ENCODE results near the gene HYCC2.
A peak's percentile ranks its signal among the peaks of the same experiment; 100 is the strongest.
"Not testable (repeated sequence)": the region's sequence is repeated elsewhere in the genome, so short reads cannot be mapped to it uniquely, and the experiment has no call there.

Gene HYCC2

DNA sequence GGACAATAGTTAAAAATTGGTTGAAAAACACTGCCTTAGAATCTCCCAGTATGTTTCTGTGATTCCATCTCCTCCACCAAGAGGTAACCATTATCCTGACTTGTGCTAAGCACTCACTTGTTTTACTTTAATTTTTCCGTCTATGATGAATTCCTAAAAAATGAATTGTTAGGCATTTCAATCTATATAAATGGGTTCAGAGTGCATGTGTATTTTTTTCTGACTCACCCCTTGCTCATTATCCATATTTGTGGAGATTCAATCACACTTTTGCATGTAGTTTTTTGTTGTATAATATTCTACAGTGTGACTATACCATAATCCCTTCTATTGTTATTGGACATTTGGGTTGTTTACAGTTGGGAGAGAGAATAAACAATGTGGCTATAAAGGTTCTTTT is 1.6 kb upstream of the HYCC2 start:
- no peak for DNase-seq (ENCODE audit: insufficient read length, low spot score)

GRCh38 chr2:201072201-201072530 is 695 bp upstream of the HYCC2 start:
- no peak for DNase-seq (ENCODE audit: insufficient read length, low spot score)
- FAIRE-seq, result no peak

More for the DNA sequence above, 1.6 kb upstream of the HYCC2 start:
- FAIRE-seq, result no peak

- no peak for DNase-seq (ENCODE audit: insufficient read length, low spot score)
Observed at GRCh38 chr2:201070948-201071478, 458 bp downstream of the HYCC2 start.

GRCh38 chr2:201064797-201065329 is 6.6 kb downstream of the HYCC2 start:
- FAIRE-seq (peak; percentile 55), DNase-seq (ENCODE audit: insufficient read length, low spot score) (no peak)

More at GRCh38 chr2:201070948-201071478, 458 bp downstream of the HYCC2 start:
- peak; percentile 78 for FAIRE-seq

- FAIRE-seq; DNase-seq (ENCODE audit: insufficient read length, low spot score): not testable (repeated sequence)
Observed at GRCh38 chr2:201063516-201063915, 8.0 kb downstream of the HYCC2 start.

DNA sequence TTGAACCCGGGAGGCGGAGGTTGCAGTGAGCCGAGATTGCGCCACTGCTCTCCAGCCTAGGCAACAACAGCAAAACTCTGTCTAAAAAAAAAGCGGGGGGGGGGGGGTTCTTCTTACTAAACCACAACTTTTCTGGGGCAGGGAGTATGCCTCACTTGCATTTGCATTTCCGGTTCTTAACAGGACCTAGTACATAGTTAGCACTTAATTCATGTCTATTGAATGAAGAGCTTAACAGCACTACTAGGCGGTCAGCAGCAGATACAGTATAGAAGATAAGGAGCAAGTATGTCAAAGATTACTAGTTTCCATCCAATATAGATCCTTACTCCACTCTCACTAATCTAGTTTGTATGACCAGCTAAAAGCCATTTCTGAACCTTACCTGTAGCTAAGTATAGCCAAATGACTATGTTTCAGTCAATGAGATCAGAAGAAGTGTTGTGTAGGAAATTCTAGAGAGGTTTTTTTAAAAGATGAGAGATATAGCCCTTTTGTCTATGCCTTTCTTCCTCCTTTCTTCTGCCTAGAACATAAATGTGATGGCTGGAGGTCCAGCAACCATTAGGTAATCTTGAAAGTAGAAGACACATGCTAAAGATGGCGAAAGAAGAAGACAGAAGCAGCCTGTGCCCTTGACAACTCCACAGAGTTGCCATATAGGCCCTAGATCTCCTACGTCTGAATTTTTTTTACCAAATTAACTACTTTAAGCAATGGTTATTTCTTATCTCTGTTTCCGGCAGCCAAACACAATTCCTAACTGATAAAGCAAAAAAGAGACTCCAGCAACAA is 11.3 kb downstream of the HYCC2 start:
- FAIRE-seq (no peak), DNase-seq (ENCODE audit: insufficient read length, low spot score) (no peak)

- DNase-seq (ENCODE audit: insufficient read length, low spot score), result no peak
- FAIRE-seq, result no peak
Observed at GRCh38 chr2:201058914-201059313, 12.6 kb downstream of the HYCC2 start.

GRCh38 chr2:201057715-201058248 is 13.7 kb downstream of the HYCC2 start:
- no peak for DNase-seq (ENCODE audit: insufficient read length, low spot score)
- no peak for FAIRE-seq

GRCh38 chr2:201057087-201057521 is 14.4 kb downstream of the HYCC2 start:
- FAIRE-seq, result no peak
- no peak for DNase-seq (ENCODE audit: insufficient read length, low spot score)

- DNase-seq (ENCODE audit: insufficient read length, low spot score) (no peak), FAIRE-seq (no peak)
Observed at GRCh38 chr2:201049455-201049854, 22.0 kb downstream of the HYCC2 start.

- FAIRE-seq (no peak), DNase-seq (ENCODE audit: insufficient read length, low spot score) (no peak)
Observed at GRCh38 chr2:201046881-201047280, 24.6 kb downstream of the HYCC2 start.

- DNase-seq (ENCODE audit: insufficient read length, low spot score); FAIRE-seq: not testable (repeated sequence)
Observed at GRCh38 chr2:201043050-201043449, 28.4 kb downstream of the HYCC2 start.

- FAIRE-seq; DNase-seq (ENCODE audit: insufficient read length, low spot score): not testable (repeated sequence)
Observed at GRCh38 chr2:201042451-201042850, 29.0 kb downstream of the HYCC2 start.

DNA sequence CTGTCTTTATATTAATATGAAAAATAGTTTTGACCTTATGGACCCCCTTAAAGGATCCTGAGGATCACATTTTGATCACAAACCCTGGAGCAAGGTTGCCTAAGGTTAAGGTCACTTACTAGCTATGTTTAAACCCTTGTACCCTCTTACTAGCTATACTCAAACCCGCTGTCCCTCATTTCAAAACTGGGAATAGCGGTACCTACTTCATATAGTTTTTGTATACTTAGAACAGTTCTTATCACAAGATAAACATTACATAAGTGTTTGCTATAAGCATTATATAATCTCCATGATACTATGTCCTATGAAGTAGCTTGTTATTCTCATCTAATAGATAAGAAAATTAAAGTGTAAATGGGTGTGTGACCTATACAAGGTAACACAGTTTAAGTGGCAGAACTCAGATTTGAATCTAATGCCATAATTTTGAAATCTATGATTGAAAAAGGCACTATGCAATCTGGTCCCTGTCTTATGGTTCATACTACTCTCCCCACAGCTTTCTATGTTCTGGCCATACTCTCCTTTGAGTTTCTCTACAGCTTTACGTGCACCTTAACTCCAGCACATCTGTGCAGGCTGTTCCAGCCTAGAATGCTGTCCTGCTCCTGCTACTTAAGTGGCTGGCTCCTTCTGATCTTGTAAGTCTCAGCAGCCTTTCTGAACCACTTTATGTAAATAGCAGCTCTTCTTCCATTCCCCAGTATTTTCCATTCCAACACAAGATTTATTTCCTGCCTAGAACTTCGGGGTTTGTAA is 30.4 kb downstream of the HYCC2 start:
- FAIRE-seq, result no peak
- DNase-seq (ENCODE audit: insufficient read length, low spot score), result no peak

DNA sequence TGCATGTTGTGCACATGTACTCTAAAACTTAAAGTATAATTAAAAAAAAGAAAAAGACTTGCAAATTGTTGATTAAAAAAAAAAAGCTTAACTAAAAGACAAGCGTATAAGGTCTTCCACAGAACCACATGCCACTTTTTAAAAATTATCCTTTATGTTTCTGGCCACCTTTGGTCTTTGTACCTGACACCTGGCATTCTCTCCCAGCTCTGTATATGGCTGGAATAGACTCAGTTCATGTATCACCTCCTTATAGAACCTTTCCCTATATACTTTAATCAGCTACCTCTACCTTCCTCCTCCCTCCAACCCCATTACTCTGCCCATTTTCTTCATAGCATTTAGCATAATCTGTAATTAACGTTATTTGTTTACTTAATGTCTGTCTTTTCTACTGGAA is 32.6 kb downstream of the HYCC2 start:
- FAIRE-seq, result no peak

GRCh38 chr2:201038361-201038760 is 33.1 kb downstream of the HYCC2 start:
- DNase-seq (ENCODE audit: insufficient read length, low spot score); FAIRE-seq: not testable (repeated sequence)

More for the DNA sequence above, 32.6 kb downstream of the HYCC2 start:
- DNase-seq (ENCODE audit: insufficient read length, low spot score), result no peak

DNA sequence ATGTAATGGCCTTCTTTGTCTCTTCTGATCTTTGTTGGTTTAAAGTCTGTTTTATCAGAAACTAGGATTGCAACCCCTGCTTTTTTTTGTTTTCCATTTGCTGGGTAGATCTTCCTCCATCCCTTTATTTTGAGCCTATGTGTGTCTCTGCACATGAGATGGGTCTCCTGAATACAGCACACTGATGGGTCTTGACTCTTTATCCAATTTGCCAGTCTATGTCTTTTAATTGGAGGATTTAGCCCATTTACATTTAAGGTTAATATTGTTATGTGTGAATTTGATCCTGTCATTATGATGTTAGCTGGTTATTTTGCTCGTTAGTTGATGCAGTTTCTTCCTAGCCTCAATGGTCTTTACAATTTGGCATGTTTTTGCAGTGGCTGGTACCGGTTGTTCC is 37.1 kb downstream of the HYCC2 start:
- not testable (repeated sequence) for DNase-seq (ENCODE audit: insufficient read length, low spot score); FAIRE-seq

DNA sequence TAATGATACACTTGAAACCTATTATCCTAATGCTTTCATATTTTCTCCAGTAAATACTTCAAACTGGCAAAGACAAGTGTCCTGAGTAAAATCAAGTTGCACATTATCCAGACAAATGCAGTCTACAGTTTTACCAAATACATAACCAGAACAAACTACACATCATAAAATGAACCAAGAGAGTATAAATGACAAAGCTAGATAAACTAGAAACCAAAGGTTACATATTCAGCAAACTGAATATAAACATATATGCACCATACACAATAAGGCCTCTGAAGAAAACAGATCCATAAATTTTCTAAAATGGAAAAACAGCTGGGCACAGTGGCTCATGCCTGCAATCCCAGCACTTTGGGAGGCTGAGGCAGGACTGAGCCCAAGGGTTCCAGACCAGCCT is 47.0 kb downstream of the HYCC2 start:
- FAIRE-seq (peak; percentile 28), DNase-seq (ENCODE audit: insufficient read length, low spot score) (no peak)

DNA sequence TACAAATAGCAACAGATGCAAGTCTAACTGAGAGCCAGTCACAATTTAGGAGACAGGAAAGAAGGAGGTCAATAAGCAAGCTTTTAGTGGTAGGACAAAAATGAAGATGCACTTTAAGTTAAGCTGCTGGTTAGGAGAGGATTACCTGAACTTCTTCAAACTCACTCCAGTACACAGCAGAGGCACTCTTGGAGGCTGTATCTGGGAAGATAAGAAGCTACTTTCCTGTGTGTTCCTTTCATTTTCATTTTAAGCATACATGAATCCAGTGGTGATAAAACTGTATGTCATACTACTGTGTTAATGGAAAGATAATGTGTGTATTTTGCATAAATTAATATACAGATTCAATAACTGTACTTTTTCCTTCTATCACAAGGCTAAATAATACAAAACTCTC is 49.6 kb downstream of the HYCC2 start:
- peak; percentile 83 for FAIRE-seq
- DNase-seq (ENCODE audit: insufficient read length, low spot score), result no peak

Data from GM19239 (cell line).